GM18505 (cell line): ENCODE measurements around the gene FBXO11.

Experiments
- ATAC-seq: cut with Tn5 transposase; IDR thresholded peaks from one replicate; pipeline ENCODE4 v1.9.1; 2021; ENCODE audit not compliant: unreplicated experiment
- POLR2A ChIP-seq: IDR thresholded peaks from 4 replicates; pipeline ENCODE4 v1.6.1; 2011; ENCODE audit warnings: borderline replicate concordance; ENCODE audit not compliant: insufficient read depth, insufficient read length; ENCODE audit errors: extremely low read depth

Gene FBXO11

DNA sequence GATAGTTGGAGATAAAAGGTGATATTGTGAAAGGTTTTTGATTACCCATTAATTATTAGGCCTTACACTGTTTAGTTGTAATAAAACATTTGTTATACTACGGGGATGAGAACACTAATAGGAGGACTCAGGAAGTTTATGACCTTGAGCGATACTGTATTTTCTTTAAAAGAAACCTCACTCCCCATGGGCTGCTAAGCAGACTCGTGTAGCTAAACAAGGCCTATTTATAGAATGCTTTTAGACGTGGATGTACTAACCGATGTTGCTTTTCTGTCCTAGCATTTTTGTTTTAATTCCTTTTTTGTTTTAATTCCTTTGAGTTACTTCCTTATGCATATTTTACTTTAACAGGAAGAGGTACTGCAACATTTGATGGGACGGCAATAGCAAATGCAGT, 100.4 kb downstream of the FBXO11 start:
- TF ChIP-seq POLR2A = no peak
- no peak for ATAC-seq

DNA sequence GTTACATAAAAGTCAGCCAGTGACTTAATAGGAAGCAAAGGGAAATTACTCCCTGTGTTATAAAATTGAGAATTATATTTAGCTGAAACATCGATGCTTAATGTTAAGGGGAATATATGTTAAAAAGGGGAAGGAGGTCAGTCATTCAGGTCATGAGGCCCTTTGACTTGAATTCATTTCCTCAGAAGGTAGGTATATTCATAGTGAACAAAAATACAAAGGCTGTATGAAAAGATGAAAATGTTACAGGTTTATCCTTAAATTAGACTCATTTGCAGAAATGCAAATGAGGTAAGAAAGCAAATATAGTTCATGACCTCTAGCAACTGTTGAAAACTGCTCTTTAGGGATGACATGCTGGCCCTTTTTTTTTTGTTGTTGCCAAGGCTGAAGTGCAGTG, 102.5 kb downstream of the FBXO11 start:
- no peak for ATAC-seq
- no peak for TF ChIP-seq POLR2A

DNA sequence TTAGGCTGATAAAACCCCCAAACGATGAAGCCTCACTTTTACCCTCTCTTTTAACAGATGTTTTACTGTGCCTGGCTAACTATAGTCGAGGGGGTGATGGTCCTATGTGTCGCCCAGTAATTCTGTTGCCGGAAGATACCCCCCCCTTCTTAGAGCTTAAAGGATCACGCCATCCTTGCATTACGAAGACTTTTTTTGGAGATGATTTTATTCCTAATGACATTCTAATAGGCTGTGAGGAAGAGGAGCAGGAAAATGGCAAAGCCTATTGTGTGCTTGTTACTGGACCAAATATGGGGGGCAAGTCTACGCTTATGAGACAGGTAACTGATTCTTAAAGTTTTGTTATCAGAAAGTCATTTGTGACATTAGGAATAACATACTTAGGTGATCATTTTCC, 102.9 kb downstream of the FBXO11 start:
- TF ChIP-seq POLR2A = no peak
- no peak for ATAC-seq

DNA sequence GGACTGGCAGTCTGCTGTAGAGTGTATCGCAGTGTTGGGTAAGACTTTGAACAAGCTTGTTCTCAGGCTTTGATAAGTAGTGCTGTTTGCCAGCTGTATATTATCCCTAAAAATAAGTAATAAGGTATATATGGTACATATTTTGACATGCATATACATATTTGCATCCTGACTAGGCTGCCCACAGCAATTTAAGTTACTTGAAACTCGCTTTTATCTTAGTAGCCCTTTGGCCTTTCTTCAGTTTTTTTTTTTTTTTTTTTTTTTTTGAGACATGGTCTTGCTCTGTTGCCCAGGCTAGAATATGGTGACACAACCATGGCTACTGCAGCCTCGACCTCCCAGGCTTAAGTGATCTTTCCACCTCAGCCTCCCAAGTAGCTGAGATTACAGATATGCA, 105.2 kb downstream of the FBXO11 start:
- no peak for ATAC-seq
- no peak for TF ChIP-seq POLR2A

DNA sequence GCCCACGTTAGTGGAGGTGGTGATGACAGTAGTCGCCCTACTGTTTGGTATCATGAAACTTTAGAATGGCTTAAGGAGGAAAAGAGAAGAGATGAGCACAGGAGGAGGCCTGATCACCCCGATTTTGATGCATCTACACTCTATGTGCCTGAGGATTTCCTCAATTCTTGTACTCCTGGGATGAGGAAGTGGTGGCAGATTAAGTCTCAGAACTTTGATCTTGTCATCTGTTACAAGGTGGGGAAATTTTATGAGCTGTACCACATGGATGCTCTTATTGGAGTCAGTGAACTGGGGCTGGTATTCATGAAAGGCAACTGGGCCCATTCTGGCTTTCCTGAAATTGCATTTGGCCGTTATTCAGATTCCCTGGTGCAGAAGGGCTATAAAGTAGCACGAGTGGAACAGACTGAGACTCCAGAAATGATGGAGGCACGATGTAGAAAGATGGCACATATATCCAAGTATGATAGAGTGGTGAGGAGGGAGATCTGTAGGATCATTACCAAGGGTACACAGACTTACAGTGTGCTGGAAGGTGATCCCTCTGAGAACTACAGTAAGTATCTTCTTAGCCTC, 107.2 kb downstream of the FBXO11 start:
- TF ChIP-seq POLR2A = no peak
- no peak for ATAC-seq

DNA sequence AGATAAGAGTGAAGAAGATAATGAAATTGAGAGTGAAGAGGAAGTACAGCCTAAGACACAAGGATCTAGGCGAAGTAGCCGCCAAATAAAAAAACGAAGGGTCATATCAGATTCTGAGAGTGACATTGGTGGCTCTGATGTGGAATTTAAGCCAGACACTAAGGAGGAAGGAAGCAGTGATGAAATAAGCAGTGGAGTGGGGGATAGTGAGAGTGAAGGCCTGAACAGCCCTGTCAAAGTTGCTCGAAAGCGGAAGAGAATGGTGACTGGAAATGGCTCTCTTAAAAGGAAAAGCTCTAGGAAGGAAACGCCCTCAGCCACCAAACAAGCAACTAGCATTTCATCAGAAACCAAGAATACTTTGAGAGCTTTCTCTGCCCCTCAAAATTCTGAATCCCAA, 107.7 kb downstream of the FBXO11 start:
- ATAC-seq = no peak

DNA sequence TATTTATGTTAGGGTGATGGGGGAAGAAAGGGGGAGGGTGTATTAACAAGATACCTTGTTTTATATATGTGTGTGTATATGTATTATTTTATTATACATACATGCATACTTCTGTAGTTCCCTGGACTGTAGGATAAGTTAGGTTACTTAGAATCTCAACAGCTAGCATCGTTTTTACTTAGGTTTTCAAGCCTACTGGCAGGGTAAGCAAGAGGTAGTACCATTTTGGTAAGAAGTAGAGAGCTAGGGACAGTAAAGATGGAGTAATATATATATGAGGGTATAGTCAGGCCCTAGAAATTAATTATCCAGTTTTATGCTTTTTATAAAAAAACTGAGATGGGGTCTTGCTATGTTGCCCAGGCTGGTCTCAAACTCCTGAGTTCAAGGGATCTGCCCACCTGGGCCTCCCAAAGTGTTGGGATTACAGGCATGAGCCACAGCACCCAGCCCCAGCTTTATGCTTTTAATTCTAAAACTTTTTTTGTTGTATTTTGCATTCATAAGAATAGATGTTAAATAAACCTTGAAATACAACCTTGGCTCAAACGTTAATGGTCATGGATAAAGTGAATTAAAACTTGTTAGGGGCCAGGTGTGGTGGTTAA, 110.1 kb downstream of the FBXO11 start:
- TF ChIP-seq POLR2A = no peak
- ATAC-seq = no peak

More for the DNA sequence above, 107.7 kb downstream of the FBXO11 start:
- TF ChIP-seq POLR2A = no peak

DNA sequence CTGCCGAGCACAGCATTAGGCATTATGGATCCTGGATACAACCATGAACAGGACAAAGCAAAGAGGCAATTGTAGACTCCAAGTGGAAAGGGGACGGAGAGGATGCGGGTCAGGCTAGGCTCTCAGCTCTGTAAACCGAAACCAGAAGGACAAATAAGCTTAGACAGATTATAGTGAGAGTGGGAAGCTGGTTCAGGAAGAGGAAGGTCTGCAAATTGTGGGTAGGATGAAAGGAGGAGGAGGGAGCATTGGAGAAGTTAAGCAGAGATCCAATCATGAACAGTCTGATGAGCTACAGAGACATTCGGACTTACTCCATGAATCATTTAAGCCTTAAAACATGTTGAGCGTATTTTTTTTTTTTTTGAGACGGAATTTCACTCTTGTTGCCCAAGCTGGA, 120.3 kb downstream of the FBXO11 start:
- ATAC-seq = no peak
- no peak for TF ChIP-seq POLR2A

DNA sequence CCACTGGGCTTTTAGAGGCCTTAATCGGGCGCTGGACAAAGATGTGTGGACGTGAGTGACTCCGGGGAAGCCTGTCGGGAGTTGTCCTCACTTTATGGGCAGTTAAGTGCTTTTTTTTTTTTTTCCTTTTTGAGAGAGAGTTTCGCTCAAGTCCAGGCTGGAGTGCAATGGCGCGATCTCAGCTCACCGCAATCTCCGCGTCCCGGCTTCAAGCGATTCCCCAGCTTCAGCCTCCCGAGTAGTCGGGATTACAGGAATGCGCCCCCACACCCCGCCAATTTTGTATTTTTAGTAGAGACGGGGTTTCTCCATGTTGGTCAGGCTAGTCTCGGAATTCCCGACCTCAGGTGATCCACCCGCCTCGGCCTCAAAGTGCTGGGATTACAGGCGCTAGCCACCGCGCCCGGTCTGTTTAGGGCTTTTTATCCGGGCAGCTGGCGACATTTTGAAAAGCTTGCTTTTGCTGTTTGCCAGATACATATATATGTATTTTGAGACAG, 121.9 kb downstream of the FBXO11 start:
- no peak for TF ChIP-seq POLR2A
- no peak for ATAC-seq

DNA sequence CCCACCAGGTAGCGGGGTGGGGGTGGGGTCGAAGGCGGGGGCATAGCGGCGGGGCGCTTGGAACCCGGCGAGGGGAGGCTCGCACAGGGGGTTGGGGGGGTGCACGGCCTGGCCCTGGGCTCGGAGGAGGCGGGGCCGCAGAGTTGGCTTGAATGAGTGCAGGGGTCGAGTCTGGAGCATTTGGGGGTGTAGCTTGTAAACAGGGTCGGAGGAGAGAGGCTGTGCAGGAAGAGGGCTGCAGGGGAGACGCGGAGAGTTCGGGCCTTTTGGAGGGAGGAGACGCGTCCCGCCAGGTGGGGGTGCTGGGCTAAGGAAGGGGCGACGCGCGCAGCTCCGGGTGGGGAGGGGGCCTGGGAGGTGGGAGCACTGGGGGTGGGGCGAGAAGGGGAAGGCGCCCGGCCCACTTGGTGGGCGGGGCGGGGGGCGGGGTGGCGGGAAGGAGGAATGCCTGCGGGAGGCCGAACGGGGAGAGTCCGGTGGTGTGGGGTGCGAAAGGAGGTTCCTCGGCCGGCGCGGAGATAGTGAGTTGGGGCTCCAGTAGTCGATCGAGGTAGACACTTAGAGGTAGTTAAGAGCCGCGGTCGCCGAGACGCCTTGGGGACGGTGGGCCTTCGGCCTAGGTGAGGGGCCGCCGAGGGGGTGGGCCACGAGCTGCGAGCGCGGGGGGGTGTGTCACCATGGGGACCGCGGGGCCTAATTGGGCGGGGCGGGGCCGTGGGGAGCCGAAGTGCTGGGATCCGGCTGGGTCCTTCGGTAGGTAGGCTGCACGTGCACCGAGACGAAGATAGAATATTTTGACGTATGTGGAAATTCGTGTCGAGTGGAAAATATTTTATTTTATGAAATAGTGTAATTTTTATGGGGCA, 122.6 kb downstream of the FBXO11 start:
- peak; percentile 29 for ATAC-seq
- no peak for TF ChIP-seq POLR2A

DNA sequence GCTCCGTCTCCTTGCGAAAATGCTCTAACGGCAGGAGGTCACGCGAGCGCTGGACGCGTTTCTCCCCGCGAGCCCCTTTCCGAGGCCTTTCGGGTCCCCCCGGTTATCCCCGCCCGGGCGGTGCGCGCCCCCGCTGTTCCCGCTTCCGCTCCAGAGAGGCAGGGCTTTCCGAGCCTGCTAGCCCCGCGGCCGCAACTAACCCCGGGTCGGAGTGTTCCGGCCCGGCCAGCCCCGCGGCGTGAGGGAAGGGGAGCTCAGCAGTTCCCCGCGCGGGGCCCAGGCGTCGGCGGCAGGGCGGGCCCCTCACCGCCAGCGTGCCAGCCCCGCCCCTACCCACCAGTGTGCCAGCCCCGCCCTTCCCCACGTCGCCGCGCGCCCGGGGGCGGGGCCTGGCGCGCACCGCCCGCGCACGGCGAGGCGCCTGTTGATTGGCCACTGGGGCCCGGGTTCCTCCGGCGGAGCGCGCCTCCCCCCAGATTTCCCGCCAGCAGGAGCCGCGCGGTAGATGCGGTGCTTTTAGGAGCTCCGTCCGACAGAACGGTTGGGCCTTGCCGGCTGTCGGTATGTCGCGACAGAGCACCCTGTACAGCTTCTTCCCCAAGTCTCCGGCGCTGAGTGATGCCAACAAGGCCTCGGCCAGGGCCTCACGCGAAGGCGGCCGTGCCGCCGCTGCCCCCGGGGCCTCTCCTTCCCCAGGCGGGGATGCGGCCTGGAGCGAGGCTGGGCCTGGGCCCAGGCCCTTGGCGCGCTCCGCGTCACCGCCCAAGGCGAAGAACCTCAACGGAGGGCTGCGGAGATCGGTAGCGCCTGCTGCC, 123.4 kb downstream of the FBXO11 start, which contains the start of gene MSH6:
Gene MSH6 (plus strand): TSS at position 475 of the 815 bp plus-strand sequence. CDS start 89 bp downstream, at position 564.
- TF ChIP-seq POLR2A = peak; percentile 73
- peak; percentile 82 for ATAC-seq

DNA sequence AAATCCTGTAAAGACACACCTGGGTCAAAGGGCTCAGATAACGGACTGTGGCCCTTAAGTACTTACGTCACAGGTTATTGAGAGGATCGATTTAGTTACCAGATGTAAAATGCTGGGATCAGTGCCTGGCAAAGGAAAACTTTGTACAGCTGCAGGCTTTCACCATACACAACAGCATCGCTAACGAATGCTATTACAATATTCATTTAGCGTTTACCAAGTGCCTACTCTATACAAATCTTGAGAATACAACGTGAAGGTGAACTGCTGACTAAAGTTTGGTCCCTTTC, 124.0 kb downstream of the FBXO11 start:
- TF ChIP-seq POLR2A = no peak
- ATAC-seq = peak; percentile 1

DNA sequence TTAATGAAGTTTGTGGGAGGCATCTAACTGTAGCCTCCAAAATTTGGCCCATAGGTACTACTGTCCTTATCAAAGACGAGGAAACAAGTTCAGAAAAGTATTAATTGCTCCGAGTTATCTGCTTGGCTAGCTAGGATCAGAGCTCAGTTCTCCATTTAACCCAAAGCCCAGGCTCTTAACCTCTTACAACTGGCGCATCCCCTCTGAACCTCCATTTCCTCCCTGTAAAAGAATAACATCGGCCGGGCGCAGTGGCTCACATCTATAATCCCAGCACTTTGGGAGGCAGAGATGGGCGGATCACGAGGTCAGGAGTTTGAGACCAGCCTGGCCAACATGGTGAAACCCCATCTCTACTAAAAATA, 126.9 kb downstream of the FBXO11 start:
- ATAC-seq = no peak
- TF ChIP-seq POLR2A = no peak
